ENCODE results near the gene GRIK3.

Gene GRIK3

DNA sequence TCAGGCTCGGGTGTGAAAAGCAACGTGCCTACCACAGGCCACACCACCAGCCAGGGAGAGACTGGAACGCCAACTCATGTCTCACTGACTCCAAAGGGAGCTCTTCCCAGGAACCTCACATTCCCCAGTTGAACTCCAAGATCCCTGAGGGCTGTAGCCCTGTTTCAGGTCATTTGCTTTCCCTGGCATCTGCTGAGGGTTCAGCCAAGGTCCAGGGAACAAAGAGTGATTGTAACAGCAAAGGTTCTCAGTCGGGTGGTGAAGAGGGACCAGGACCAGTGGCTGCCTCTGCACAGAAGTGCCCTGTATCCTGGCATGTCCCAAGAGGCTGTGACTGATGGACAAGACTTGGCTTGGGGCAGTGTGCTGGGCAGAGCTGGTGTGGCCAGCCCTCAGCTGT lies 42.8 kb downstream of the GRIK3 start:
- DNase-seq (ENCODE audit: low read depth, low spot score), result no peak
- TF ChIP-seq, protein P1, sequence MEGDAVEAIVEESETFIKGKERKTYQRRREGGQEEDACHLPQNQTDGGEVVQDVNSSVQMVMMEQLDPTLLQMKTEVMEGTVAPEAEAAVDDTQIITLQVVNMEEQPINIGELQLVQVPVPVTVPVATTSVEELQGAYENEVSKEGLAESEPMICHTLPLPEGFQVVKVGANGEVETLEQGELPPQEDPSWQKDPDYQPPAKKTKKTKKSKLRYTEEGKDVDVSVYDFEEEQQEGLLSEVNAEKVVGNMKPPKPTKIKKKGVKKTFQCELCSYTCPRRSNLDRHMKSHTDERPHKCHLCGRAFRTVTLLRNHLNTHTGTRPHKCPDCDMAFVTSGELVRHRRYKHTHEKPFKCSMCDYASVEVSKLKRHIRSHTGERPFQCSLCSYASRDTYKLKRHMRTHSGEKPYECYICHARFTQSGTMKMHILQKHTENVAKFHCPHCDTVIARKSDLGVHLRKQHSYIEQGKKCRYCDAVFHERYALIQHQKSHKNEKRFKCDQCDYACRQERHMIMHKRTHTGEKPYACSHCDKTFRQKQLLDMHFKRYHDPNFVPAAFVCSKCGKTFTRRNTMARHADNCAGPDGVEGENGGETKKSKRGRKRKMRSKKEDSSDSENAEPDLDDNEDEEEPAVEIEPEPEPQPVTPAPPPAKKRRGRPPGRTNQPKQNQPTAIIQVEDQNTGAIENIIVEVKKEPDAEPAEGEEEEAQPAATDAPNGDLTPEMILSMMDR (IDR thresholded peaks at IDR 0.05; ENCODE audit: insufficient read depth, low read length, missing control alignments), result no peak
- ChIA-PET CTCF (no interaction called here), POLR2A (no interaction called here)
- no peak overlapping the region for H3K4me3 ChIP-seq (ENCODE audit: low read depth, low read length)

DNA sequence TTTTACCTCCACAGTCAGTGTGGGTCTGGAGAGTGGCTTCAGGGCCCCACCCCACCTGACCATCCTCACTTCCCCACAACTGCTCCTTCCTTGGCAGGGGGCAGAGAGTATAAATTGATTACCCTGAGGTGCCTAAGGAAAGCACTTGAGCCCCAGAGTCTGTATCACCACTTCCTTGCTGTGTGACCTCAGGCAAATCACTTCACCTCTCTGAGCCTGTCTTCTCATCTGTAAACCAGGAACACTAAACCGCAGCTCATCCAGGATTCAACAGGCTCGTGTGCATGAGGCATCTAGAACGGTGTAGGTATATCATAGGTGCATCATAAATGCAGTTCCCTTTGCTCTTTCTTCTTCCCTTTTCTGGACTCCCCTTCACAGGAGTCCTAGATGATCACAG lies 43.4 kb downstream of the GRIK3 start:
- no peak overlapping the region for H3K4me3 ChIP-seq (ENCODE audit: low read depth, low read length)
- DNase-seq (ENCODE audit: low read depth, low spot score), result no peak
- ChIA-PET POLR2A (no interaction called here), CTCF (no interaction called here)
- TF ChIP-seq, protein P1 (IDR thresholded peaks at IDR 0.05; ENCODE audit: insufficient read depth, low read length, missing control alignments), result no peak

DNA sequence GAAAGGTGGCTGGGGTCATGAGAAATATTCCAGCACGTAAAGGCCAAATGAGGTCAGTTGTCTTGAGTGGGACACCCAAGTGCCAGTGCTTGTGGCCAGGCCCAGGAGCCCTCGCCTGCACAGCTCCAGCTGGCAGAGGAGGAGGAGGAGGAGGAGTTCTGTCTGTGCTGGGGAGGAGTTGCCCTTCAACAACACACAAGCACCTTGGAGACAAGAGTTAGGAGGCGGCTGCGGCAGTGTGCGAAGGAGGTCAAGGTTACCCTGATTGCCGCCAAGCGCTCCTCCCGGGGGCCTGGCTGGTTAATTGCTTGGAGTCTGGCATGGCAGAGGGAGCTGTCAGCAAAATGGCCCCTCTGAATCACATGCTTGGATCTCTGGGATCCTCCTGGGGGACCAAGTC lies 45.1 kb downstream of the GRIK3 start:
- ChIA-PET CTCF (no interaction called here), POLR2A (no interaction called here)
- H3K4me3 ChIP-seq (ENCODE audit: low read depth, low read length), result no peak overlapping the region
- TF ChIP-seq, protein P1 (IDR thresholded peaks at IDR 0.05; ENCODE audit: insufficient read depth, low read length, missing control alignments), result no peak
- DNase-seq (ENCODE audit: low read depth, low spot score), result no peak

DNA sequence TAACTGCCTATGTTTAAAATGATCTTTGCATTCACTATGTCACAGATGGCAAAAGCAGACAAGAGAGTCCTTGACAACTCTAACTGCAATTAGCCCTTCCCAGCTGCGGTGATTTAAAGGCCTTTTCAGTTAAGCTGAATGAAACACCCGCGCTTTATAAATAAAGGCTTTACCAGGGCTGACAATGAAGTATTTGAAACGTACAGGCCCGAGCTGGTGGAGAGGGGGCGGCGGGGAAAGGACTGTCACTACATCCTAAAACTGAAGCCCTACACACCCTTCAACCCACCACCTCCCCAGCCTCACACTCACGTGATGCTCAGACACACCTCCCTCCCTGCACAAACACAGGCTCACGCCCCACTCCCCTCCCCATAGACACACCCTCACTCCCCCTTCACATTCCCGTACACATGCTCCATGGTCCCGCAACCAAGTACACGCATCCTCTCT lies 45.5 kb downstream of the GRIK3 start:
- TF ChIP-seq, protein P1 (IDR thresholded peaks at IDR 0.05; ENCODE audit: insufficient read depth, low read length, missing control alignments), result no peak
- H3K4me3 ChIP-seq (ENCODE audit: low read depth, low read length), result no peak overlapping the region
- no peak for DNase-seq (ENCODE audit: low read depth, low spot score)
- CTCF ChIA-PET, result no interaction called here
- POLR2A ChIA-PET, result no interaction called here

DNA sequence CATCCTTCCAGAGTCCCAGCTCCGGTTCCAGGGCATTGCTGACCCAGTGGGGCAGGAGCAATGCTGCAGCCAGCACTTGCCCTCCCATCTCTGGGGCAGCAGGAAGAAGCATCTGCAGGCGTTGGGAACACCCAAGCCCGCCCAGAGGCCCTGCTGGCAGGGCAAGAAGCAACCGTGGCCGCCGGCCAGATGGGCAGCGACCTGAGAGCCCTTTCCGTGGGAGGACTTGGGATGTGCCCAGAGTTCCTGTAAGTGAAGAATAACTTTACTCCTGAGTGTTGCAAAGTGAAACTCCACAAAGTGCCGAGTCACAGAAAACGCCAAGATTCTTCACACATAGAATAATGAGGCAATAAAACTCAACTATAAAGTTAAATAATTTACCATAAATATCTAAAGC lies 46.0 kb downstream of the GRIK3 start:
- H3K4me3 ChIP-seq (ENCODE audit: low read depth, low read length), result no peak overlapping the region
- ChIA-PET POLR2A (no interaction called here), CTCF (no interaction called here)
- TF ChIP-seq, protein P1 (IDR thresholded peaks at IDR 0.05; ENCODE audit: insufficient read depth, low read length, missing control alignments), result no peak
- no peak for DNase-seq (ENCODE audit: low read depth, low spot score)

DNA sequence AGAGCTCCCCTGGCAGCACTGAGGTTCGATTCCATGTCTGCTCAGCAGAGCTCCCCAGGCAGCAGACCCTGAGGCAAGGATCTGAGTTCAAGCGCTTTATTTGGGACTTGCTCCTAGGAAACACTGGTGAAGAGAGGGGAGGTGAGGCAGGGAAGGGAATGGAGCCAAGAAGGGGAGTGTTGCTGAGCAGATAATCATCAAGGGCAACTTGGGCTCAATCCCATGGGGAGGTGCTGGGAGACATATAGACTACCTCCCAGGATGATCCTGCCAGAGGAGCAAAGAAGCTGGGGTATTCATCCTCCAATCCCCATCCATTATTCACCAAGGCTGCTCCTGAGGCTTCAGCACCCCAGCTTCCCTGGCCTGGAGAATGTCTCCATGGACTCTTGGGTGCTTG lies 47.0 kb downstream of the GRIK3 start:
- no peak overlapping the region for H3K4me3 ChIP-seq (ENCODE audit: low read depth, low read length)
- ChIA-PET CTCF (no interaction called here), POLR2A (interaction anchor here (0.6 kb wide), 1 partner anchor 123 kb away, joined by 3 read pairs; no protein-coding TSS in a partner anchor)
- TF ChIP-seq, protein P1 (IDR thresholded peaks at IDR 0.05; ENCODE audit: insufficient read depth, low read length, missing control alignments), result no peak
- no peak for DNase-seq (ENCODE audit: low read depth, low spot score)
